Measurements from ENCODE around the gene PRSS1. TPM values are rescaled to one million over a fixed set of nuclear protein-coding genes. Genes with fewer than 3 reads are reported as not detected.

PRSS1 gene
- total RNA-seq (2022; extraction: Qiagen RNA extraction; ENCODE audit: low read depth): not detected in 5 replicates

GRCh38 chr7:142749218-142749993 lies at the start of gene PRSS1:
TSS of gene PRSS1 (plus strand) at chr7:142749472. CDS start at chr7:142749485, 13 bp downstream.

GRCh38 chr7:142770661-142771352 lies 21.5 kb downstream of the PRSS1 start, which contains the start of gene PRSS2:
TSS of gene PRSS2 (plus strand) at chr7:142770970. CDS start at chr7:142770983, 13 bp downstream.

Other genes starting within 250 kb of the PRSS1 start
- gene PRSS2, start 21.5 kb downstream of the PRSS1 start, total RNA-seq (2022; extraction: Qiagen RNA extraction; ENCODE audit: low read depth): not detected in 5 replicates
- 0.23 to 0.49 TPM (median 0.38 TPM) in 5 replicates for gene EPHB6, start 105.6 kb downstream of the PRSS1 start, total RNA-seq (2022; extraction: Qiagen RNA extraction; ENCODE audit: low read depth)
- not detected in 5 replicates for gene TRPV6, start 136.3 kb downstream of the PRSS1 start, total RNA-seq (2022; extraction: Qiagen RNA extraction; ENCODE audit: low read depth)
- not detected in 5 replicates for gene TRPV5, start 184.3 kb downstream of the PRSS1 start, total RNA-seq (2022; extraction: Qiagen RNA extraction; ENCODE audit: low read depth)
- gene LLCFC1, start 190.0 kb downstream of the PRSS1 start, total RNA-seq (2022; extraction: Qiagen RNA extraction; ENCODE audit: low read depth): not detected in 5 replicates
- gene KEL, start 212.9 kb downstream of the PRSS1 start, total RNA-seq (2022; extraction: Qiagen RNA extraction; ENCODE audit: low read depth): 1.1 TPM in 1 of 5 replicates, not detected in the others